Suprapubic skin (tissue), 3 donors: ENCODE results near the gene NSD1.

Source experiments
- CTCF ChIP-seq, 2 donors: fragments of 200-600 bp in 1 of 2; fragments of 450-650 bp in 1 of 2; sonication (generic) in 1 of 2; IDR thresholded peaks; one replicate each; pipeline ENCODE4 v1.5.1; 2016 to 2019; ENCODE audit warnings: antibody characterized with exemption in 2 of 2, mild to moderate bottlenecking in 1 of 2, moderate library complexity in 1 of 2
- EP300 ChIP-seq: sonication (generic); formaldehyde crosslinking; IDR thresholded peaks from one replicate; pipeline ENCODE4 v1.6.1; 2017; ENCODE audit warnings: antibody characterized with exemption
- POLR2A ChIP-seq, 2 donors: fragments of 450-650 bp; IDR thresholded peaks; one replicate each; pipeline ENCODE4 v1.6.1; 2017; ENCODE audit warnings: antibody characterized with exemption in 2 of 2, mild to moderate bottlenecking in 2 of 2, moderate library complexity in 2 of 2

- TF ChIP-seq CTCF (IDR thresholded peaks at IDR 0.05) (no peak), POLR2A (IDR thresholded peaks at IDR 0.05) (no peak), EP300 (no peak)
These were observed 162.4 kb downstream of the NSD1 start for GRCh38 chr5:177295924-177296323.
